IMR-90 (cell line): Measurements from ENCODE around the gene MBOAT2. TPM values are rescaled to one million over a fixed set of nuclear protein-coding genes. Genes with fewer than 3 reads are reported as not detected.

Experiments used
- ATAC-seq: fragments of 200-7000 bp; cut with Tn5 transposase; 2 replicates; pipeline ENCODE4 v1.9.1; 2020; ENCODE audit warnings: low read depth, mild to moderate bottlenecking, moderate library complexity
- BruUV-seq: library from RNA; stranded (reverse); fragments of 400-500 nt; replicated peaks from 2 replicates; lab custom pipeline; 2021; lab: Mats Ljungman, UMichigan
- CTCF ChIA-PET: fragments of 300-600 bp; formaldehyde crosslinking; extraction: SDS; loops from one replicate; lab custom pipeline; 2021; ENCODE audit warnings: antibody characterized with exemption; lab: Yijun Ruan, JAX
- POLR2A ChIA-PET: fragments of 300-600 bp; sonication (Branson Sonifier 250); formaldehyde crosslinking; loops from one replicate; lab custom pipeline; 2022; ENCODE audit warnings: antibody characterized with exemption; ENCODE audit not compliant: unreplicated experiment; lab: Charles Lee
- DNase-seq: peaks from one replicate; pipeline ENCODE4 v3.0.0; 2013
- H2AFZ ChIP-seq: replicated peaks from 2 replicates; pipeline ENCODE3; 2013; ENCODE audit warnings: low read length, mild to moderate bottlenecking; ENCODE audit not compliant: poor library complexity
- H2AK5ac ChIP-seq: 2 replicates; pipeline ENCODE4 v1.6.1; 2013; ENCODE audit warnings: low read depth, low read length, inconsistent platforms
- H2AK9ac ChIP-seq: replicated peaks from 2 replicates; pipeline ENCODE3; 2013; ENCODE audit warnings: mild to moderate bottlenecking, low read depth, low read length, moderate library complexity; ENCODE audit not compliant: poor library complexity
- H2BK120ac ChIP-seq: 2 replicates; pipeline ENCODE4 v1.6.1; 2013; ENCODE audit warnings: low read depth, low read length, inconsistent platforms
- H2BK15ac ChIP-seq: 3 replicates; pipeline ENCODE4 v1.6.1; 2013; ENCODE audit warnings: low read depth, low read length, inconsistent platforms
- H2BK20ac ChIP-seq: 2 replicates; pipeline ENCODE4 v1.6.1; 2013; ENCODE audit warnings: low read depth, mild to moderate bottlenecking, inconsistent platforms, low read length, moderate library complexity
- H2BK5ac ChIP-seq: 2 replicates; pipeline ENCODE4 v1.6.1; 2013; ENCODE audit warnings: mild to moderate bottlenecking, low read depth, low read length, inconsistent platforms; ENCODE audit not compliant: poor library complexity, severe bottlenecking
- H3K14ac ChIP-seq: replicated peaks from 2 replicates; pipeline ENCODE4 v1.6.1; 2013; ENCODE audit warnings: low read depth, low read length, inconsistent platforms
- H3K18ac ChIP-seq: 2 replicates; pipeline ENCODE4 v1.6.1; 2013; ENCODE audit warnings: low read depth, low read length, control low read depth
- H3K23ac ChIP-seq: 2 replicates; pipeline ENCODE4 v1.6.1; 2013; ENCODE audit warnings: low read depth, low read length, inconsistent platforms
- H3K27ac ChIP-seq: 2 replicates; pipeline ENCODE4 v1.5.1; 2013; ENCODE audit warnings: mild to moderate bottlenecking, control low read depth, low read length; ENCODE audit not compliant: insufficient read depth
- H3K27me3 ChIP-seq: 2 replicates; pipeline ENCODE4 v1.6.1; 2013; ENCODE audit warnings: low read length; ENCODE audit not compliant: control insufficient read depth, insufficient read depth
- H3K36me3 ChIP-seq: 2 replicates; pipeline ENCODE4 v1.6.1; 2013; ENCODE audit warnings: low read length, mixed read lengths; ENCODE audit not compliant: control insufficient read depth, insufficient read depth
- H3K4ac ChIP-seq: 2 replicates; pipeline ENCODE4 v1.6.1; 2013; ENCODE audit warnings: low read depth, low read length, inconsistent platforms
- H3K4me1 ChIP-seq: 2 replicates; pipeline ENCODE4 v1.6.1; 2013; ENCODE audit warnings: low read length, mixed read lengths; ENCODE audit not compliant: control insufficient read depth, insufficient read depth
- H3K4me2 ChIP-seq: 2 replicates; pipeline ENCODE4 v1.6.1; 2013; ENCODE audit warnings: low read depth, mild to moderate bottlenecking, control low read depth, low read length, moderate library complexity
- H3K4me3 ChIP-seq: 2 replicates; pipeline ENCODE4 v1.5.1; 2013; ENCODE audit warnings: low read depth, mild to moderate bottlenecking, control low read depth, low read length, moderate library complexity; ENCODE audit not compliant: insufficient read depth
- H3K56ac ChIP-seq: 2 replicates; pipeline ENCODE4 v1.6.1; 2013; ENCODE audit warnings: low read length, inconsistent platforms; ENCODE audit not compliant: insufficient read depth; ENCODE audit errors: extremely low read depth
- H3K79me1 ChIP-seq, 2 experiments: 2 replicates each; pipeline ENCODE4 v1.6.1; 2013; ENCODE audit warnings: low read length in 2 of 2, inconsistent platforms in 1 of 2, low read depth in 1 of 2
- H3K9ac ChIP-seq: 2 replicates; pipeline ENCODE4 v1.6.1; 2013; ENCODE audit warnings: low read depth, low read length, control low read depth
- H3K9me1 ChIP-seq: 2 replicates; pipeline ENCODE4 v1.6.1; 2013; ENCODE audit warnings: low read length, inconsistent platforms; ENCODE audit not compliant: insufficient read depth
- H3K9me3 ChIP-seq: 2 replicates; pipeline ENCODE4 v1.6.1; 2013; ENCODE audit warnings: low read length; ENCODE audit not compliant: control insufficient read depth, insufficient read depth
- H4K20me1 ChIP-seq: 2 replicates; pipeline ENCODE4 v1.6.1; 2013; ENCODE audit warnings: low read length, inconsistent platforms; ENCODE audit not compliant: insufficient read depth
- H4K5ac ChIP-seq: 2 replicates; pipeline ENCODE4 v1.6.1; 2013; ENCODE audit warnings: mild to moderate bottlenecking, low read depth, low read length, control low read depth
- H4K8ac ChIP-seq, 2 experiments: 2 replicates each; pipeline ENCODE4 v1.6.1; 2013; ENCODE audit warnings: low read depth in 2 of 2, low read length in 2 of 2, control low read depth in 1 of 2, inconsistent platforms in 1 of 2
- H4K91ac ChIP-seq: 2 replicates; pipeline ENCODE4 v1.6.1; 2013; ENCODE audit warnings: low read depth, low read length, inconsistent platforms; ENCODE audit not compliant: insufficient read depth
- BHLHE40 ChIP-seq: fragments of 150-350 bp; IDR thresholded peaks from 2 replicates; pipeline ENCODE4 v1.6.1; 2016; ENCODE audit warnings: mild to moderate bottlenecking, low read depth, low read length
- CEBPB ChIP-seq: IDR thresholded peaks from 2 replicates; pipeline ENCODE4 v1.6.1; 2012; ENCODE audit warnings: low read depth, low read length, improper control_type of control experiment
- CTCF ChIP-seq: conservative IDR thresholded peaks from 2 replicates; pipeline ENCODE4 v1.5.1; 2012; ENCODE audit warnings: mild to moderate bottlenecking, low read depth, low read length, improper control_type of control experiment
- MAZ ChIP-seq: IDR thresholded peaks from 2 replicates; pipeline ENCODE4 v1.6.1; 2012; ENCODE audit warnings: low read depth, mild to moderate bottlenecking, low read length, improper control_type of control experiment, moderate library complexity, borderline replicate concordance
- RCOR1 ChIP-seq: IDR thresholded peaks from 2 replicates; pipeline ENCODE4 v1.6.1; 2012; ENCODE audit warnings: mild to moderate bottlenecking, low read length, improper control_type of control experiment; ENCODE audit not compliant: insufficient replicate concordance
- RFX5 ChIP-seq: IDR thresholded peaks from 2 replicates; pipeline ENCODE4 v1.8.0; 2012; ENCODE audit warnings: low read depth, mild to moderate bottlenecking, low read length, moderate library complexity
- USF2 ChIP-seq: fragments of 150-350 bp; IDR thresholded peaks from 2 replicates; pipeline ENCODE4 v1.6.1; 2017; ENCODE audit warnings: mild to moderate bottlenecking, antibody characterized with exemption, low read length, low read depth
- WGBS, 2 experiments: methylation state at CpG; one replicate each; pipeline versions ENCODE4 v1.1.5 to v1.1.7; 2013; ENCODE audit warnings: missing lambda C conversion rate in 2 of 2; ENCODE audit not compliant: insufficient read length in 1 of 2; ENCODE audit errors: extremely low coverage in 2 of 2; 5-methylcytosine and 5-hydroxymethylcytosine counted together
- dilution Hi-C: fragments of 300-500 bp; cut with HindIII; formaldehyde crosslinking; loops from one replicate; pipeline ENCODE4 v1.14.3; 2018; ENCODE audit warnings: low sequenced_read_pairs; ENCODE audit not compliant: unreplicated experiment
- in situ Hi-C: fragments of 300-500 bp; cut with MboI; formaldehyde crosslinking; loops from 3 replicates; pipeline ENCODE4 v1.14.3; 2019; ENCODE audit warnings: low sequenced_read_pairs, inconsistent platforms, mixed read lengths
- intact Hi-C: fragments of 100-400 bp; cut with micrococcal nuclease; formaldehyde crosslinking; loops from 2 replicates; pipeline ENCODE4 v1.10.0; 2022
- polyA plus RNA-seq, 3 experiments: library from polyadenylated mRNA; depleted of rRNA; stranded (reverse); fragments of >200 nt; gene quantifications; 2 replicates each; pipeline ENCODE4 v1.2.3, GENCODE V29; 2012; ENCODE audit warnings: low replicate concordance in 1 of 3
- total RNA-seq: library from RNA; depleted of rRNA; stranded (reverse); fragments of >200 nt; gene quantifications from 2 replicates; pipeline ENCODE4 v1.2.3, GENCODE V29; 2012

MBOAT2 gene
- total and polyA plus RNA-seq, 2 of the 4 experiments (the other 2 are of a cell fraction) = 33.9 to 102 TPM

GRCh38 chr2:8907764-8908288 is 95.7 kb downstream of the MBOAT2 start:
- Histone ChIP-seq H3K4me1 (no peaks in the 10 kb centered on the region), H2BK5ac (no peak overlapping the region), H3K27ac (no peak overlapping the region), H3K4me3 (no peak overlapping the region), H2BK120ac (no peak overlapping the region), H3K36me3 (peaks cover 8% of the 10 kb centered on the region), H3K23ac (no peak overlapping the region), H3K4me2 (no peak overlapping the region), H4K91ac (no peak overlapping the region), H4K8ac (no peak overlapping the region), H2BK15ac (no peak overlapping the region), H2AK5ac (no peak overlapping the region), H3K18ac (no peak overlapping the region), H4K5ac (no peak overlapping the region), H2AFZ (no peak overlapping the region), H2BK20ac (no peak overlapping the region), H3K56ac (no peak overlapping the region), H2AK9ac (no peak overlapping the region), H3K9me3 (peaks cover 10% of the 10 kb centered on the region), H3K4ac (no peak overlapping the region), H3K9ac (no peak overlapping the region), H3K27me3 (no peaks in the 10 kb centered on the region), H3K9me1 (no peaks in the 10 kb centered on the region), H4K20me1 (no peaks in the 10 kb centered on the region), H3K79me1 (peaks cover 4 to 7% of the 10 kb centered on the region in 2 experiments), H3K14ac (no peak overlapping the region)
- dilution Hi-C loops (no loop called here), in situ Hi-C loops (no loop called here), intact Hi-C loops (no loop called here)
- DNase-seq (no peak), ATAC-seq (no peak)
- ChIA-PET CTCF (no interaction called here), POLR2A (no interaction called here)
- TF ChIP-seq CEBPB = no peak
- no peak for TF ChIP-seq MAZ
- TF ChIP-seq RCOR1 = no peak
- TF ChIP-seq RFX5 = no peak
- no peak for TF ChIP-seq BHLHE40
- no peak for TF ChIP-seq CTCF
- no peak for TF ChIP-seq USF2
- no CpG with 5 or more reads among the region's 3 CpGs for WGBS, 2 experiments
- BruUV-seq = no TSS peak
